Urinary bladder (tissue), 4 donors: ENCODE results near the gene RSL1D1. TPM values are rescaled to one million over a fixed set of nuclear protein-coding genes. Genes with fewer than 3 reads are reported as not detected.

Source experiments
- DNase-seq: peaks from one replicate; pipeline ENCODE4 v3.0.0-alpha.2; 2015; ENCODE audit errors: extremely low spot score
- H3K27ac ChIP-seq: one replicate; pipeline ENCODE4 v1.5.1; 2013; ENCODE audit warnings: low read depth, mild to moderate bottlenecking, moderate library complexity
- H3K36me3 ChIP-seq: one replicate; pipeline ENCODE4 v1.6.1; 2013; ENCODE audit warnings: mild to moderate bottlenecking, moderate library complexity; ENCODE audit not compliant: insufficient read depth
- H3K4me1 ChIP-seq: one replicate; pipeline ENCODE4 v1.6.1; 2013; ENCODE audit warnings: mild to moderate bottlenecking, moderate library complexity; ENCODE audit not compliant: insufficient read depth
- H3K4me3 ChIP-seq: one replicate; pipeline ENCODE4 v1.5.1; 2013; ENCODE audit warnings: low read depth, low read length
- WGBS: extraction: QIAGEN DNeasy Blood & Tissue Kit; methylation state at CpG from one replicate; pipeline ENCODE4 v1.1.7; 2013; 5-methylcytosine and 5-hydroxymethylcytosine counted together
- polyA plus RNA-seq: library from polyadenylated mRNA; stranded (reverse); fragments of 200-250 nt; gene quantifications from one replicate; pipeline ENCODE4 v1.2.3, GENCODE V29; 2013
- total RNA-seq: library from RNA; depleted of rRNA; stranded (reverse); fragments of >200 nt; gene quantifications from one replicate; pipeline ENCODE4 v1.2.3, GENCODE V29; 2014
- donor health status: healthy with polysubstance abuse.
- donor health status: healthy.

Gene RSL1D1
- total RNA-seq, result 157 TPM
- 112 TPM for polyA plus RNA-seq

GRCh38 chr16:11851294-11852091 lies at the start of gene RSL1D1:
Gene RSL1D1, minus strand, starts transcription at chr16:11851542. Its CDS starts 30 bp downstream, at chr16:11851512.
- peak within 1 kb of the TSS; percentile 55 for H3K27ac ChIP-seq
- H3K4me3 ChIP-seq, result peak within 1 kb of the TSS; percentile 82
- peak; percentile 90 for DNase-seq
- H3K4me1 ChIP-seq, result peaks cover 4% of the 10 kb centered on the region
- WGBS, result under 1% methylated on average over 57 of the region's 57 CpGs
- no peaks in the 10 kb centered on the region for H3K36me3 ChIP-seq

- Histone ChIP-seq H3K4me1 (no peaks in the 10 kb centered on the region), H3K27ac (no peak overlapping the region), H3K4me3 (no peak overlapping the region), H3K36me3 (no peaks in the 10 kb centered on the region)
- WGBS, result 72% methylated on average over 3 of the region's 3 CpGs
- DNase-seq, result no peak
Measured at GRCh38 chr16:11901091-11901490, 49.7 kb upstream of the RSL1D1 start.

- Histone ChIP-seq H3K4me1 (no peaks in the 10 kb centered on the region), H3K4me3 (no peak overlapping the region), H3K36me3 (no peaks in the 10 kb centered on the region), H3K27ac (no peak overlapping the region)
- WGBS, result 78% methylated on average over 5 of the region's 5 CpGs
- no peak for DNase-seq
Measured at GRCh38 chr16:11896486-11897176, 45.3 kb upstream of the RSL1D1 start.

DNA sequence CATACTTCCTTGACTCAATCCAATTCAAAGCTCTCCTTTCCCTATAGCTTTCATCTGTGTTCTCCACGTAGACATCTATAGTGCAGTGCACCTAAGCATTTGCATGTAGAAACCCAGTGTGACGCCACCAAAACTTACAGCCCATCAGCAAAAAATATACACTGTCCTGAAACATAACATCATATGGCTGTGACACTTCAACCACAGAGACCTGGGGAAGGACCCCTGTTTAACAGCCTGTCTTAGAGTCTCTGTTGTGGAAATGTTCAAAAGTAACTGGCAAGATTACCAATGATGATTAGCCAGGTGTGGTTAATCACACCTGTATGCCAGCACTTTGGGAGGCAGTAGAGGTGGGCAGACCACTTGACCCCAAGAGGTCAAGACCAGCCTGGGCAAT lies 42.2 kb upstream of the RSL1D1 start:
- no peak overlapping the region for H3K4me3 ChIP-seq
- DNase-seq, result no peak
- H3K4me1 ChIP-seq, result no peaks in the 10 kb centered on the region
- no peak overlapping the region for H3K27ac ChIP-seq
- WGBS, result 99% methylated on average over 2 of the region's 2 CpGs
- no peaks in the 10 kb centered on the region for H3K36me3 ChIP-seq

DNA sequence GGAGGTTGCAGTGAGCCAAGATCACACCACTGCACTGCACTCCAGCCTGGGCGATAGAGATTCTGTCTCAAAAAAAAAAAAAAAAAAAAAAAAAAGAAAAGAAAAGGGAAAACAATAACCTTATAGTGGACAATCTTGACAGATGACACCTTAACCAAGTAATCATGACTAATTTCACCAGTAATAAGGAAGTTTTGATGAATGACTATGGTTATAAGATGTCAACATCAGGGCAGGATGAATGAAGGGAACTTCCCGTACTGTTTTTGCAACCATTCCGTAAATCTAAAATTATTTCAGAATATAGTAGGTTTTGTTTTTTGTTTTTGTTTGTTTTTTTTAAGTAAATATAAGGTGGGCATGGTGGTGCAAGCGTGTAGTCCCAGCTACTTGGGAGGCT lies 41.4 kb upstream of the RSL1D1 start:
- Histone ChIP-seq H3K36me3 (no peaks in the 10 kb centered on the region), H3K27ac (no peak overlapping the region), H3K4me1 (no peaks in the 10 kb centered on the region), H3K4me3 (no peak overlapping the region)
- DNase-seq, result no peak
- 71% methylated on average over 4 of the region's 4 CpGs for whole genome bisulfite sequencing

- Histone ChIP-seq H3K27ac (no peak overlapping the region), H3K36me3 (peaks cover 2% of the 10 kb centered on the region), H3K4me1 (no peaks in the 10 kb centered on the region), H3K4me3 (no peak overlapping the region)
- no peak for DNase-seq
- WGBS, result 81% methylated on average over 5 of the region's 5 CpGs
Measured at GRCh38 chr16:11890231-11890965, 39.1 kb upstream of the RSL1D1 start.

GRCh38 chr16:11886881-11887280 lies 35.5 kb upstream of the RSL1D1 start:
- Histone ChIP-seq H3K4me1 (no peaks in the 10 kb centered on the region), H3K36me3 (peaks cover 2% of the 10 kb centered on the region), H3K27ac (no peak overlapping the region), H3K4me3 (no peak overlapping the region)
- WGBS, result 89% methylated on average over 6 of the region's 6 CpGs
- DNase-seq, result no peak

DNA sequence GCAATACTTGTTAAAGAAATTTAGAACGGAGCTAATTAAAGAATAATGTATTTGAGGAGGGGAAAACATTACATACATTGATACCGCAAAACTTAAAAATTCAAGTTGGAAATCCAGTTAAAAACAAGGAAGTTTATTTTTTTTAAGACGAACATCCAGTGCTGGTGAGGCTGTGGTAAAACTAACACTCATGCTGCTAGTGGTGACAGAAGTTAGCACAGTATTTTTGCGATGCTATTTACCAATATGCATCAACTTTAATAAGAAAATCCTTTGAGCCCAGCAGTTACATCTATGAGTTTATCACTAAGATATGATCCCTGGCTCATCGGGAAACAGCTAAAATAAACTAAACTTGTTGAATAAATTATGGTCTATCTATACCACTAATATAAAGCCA lies 32.7 kb upstream of the RSL1D1 start:
- 97% methylated on average over 5 of the region's 5 CpGs for WGBS

DNA sequence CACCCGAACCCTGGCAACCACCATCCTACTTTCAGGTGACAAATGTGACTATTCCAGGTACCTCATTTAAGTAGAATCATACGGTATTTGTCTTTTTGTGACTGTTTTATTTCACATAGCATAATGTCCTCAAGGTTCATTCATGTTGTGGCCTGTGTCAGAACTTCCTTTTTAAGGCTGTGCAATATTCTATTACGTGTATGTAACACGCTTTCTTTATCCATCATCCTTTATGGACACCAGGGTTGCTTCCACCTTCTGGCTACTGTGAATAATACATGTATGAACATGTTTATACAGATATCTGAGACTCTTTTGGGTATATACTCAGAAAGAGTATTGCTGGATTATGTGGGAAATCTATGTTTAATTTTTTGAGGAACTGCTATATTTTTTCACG lies 28.7 kb upstream of the RSL1D1 start:
- Histone ChIP-seq H3K36me3 (peaks cover 9% of the 10 kb centered on the region), H3K27ac (no peak overlapping the region), H3K4me1 (no peaks in the 10 kb centered on the region), H3K4me3 (no peak overlapping the region)
- no peak for DNase-seq
- whole genome bisulfite sequencing, result 92% methylated on average over 5 of the region's 5 CpGs

More for the DNA sequence above, 32.7 kb upstream of the RSL1D1 start:
- no peak for DNase-seq
- H3K36me3 ChIP-seq, result peaks cover 2% of the 10 kb centered on the region
- no peak overlapping the region for H3K27ac ChIP-seq
- H3K4me3 ChIP-seq, result no peak overlapping the region
- no peaks in the 10 kb centered on the region for H3K4me1 ChIP-seq

DNA sequence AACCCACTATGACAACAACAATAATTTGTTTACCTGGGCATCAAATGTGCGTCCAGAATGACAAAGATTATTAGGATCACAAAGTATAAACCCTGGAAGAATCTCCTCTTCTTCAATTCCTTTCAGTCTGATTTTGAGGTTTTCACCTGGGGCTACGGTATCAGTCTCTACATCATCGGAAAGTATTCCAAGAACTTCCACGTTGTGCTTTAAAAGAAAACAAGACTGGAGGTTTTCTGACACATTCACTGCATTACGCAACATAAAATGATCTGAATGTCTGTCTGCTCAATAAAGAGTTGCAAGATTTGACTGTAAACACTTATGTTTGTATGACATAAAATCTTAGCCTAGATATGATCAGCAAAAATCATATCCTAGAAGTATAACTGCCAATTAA lies 26.0 kb upstream of the RSL1D1 start:
- no peak overlapping the region for H3K27ac ChIP-seq
- peaks cover 9% of the 10 kb centered on the region for H3K36me3 ChIP-seq
- 86% methylated on average over 5 of the region's 5 CpGs for WGBS
- no peak overlapping the region for H3K4me3 ChIP-seq
- no peaks in the 10 kb centered on the region for H3K4me1 ChIP-seq
- no peak for DNase-seq

DNA sequence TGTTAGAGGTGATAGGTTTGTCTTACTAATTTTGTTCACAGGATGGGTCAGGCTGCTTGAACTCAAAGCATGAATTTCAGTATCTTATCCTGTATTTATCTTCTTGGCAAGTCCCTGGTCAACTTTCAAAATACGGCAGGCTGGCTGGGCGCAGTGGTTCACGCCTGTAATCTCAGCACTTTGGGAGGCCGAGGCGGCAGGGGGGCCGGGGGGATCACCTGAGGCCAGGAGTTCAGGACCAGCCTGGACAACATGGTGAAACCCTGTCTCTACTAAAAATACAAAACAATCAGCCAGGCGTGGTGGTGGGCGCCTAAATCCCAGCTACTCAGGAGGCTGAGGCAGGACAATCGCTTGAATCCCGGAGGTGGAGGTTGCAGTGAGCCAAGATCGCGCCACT lies 25.0 kb upstream of the RSL1D1 start:
- WGBS, result 87% methylated on average over 12 of the region's 12 CpGs
- peaks cover 9% of the 10 kb centered on the region for H3K36me3 ChIP-seq
- no peak overlapping the region for H3K27ac ChIP-seq
- H3K4me3 ChIP-seq, result no peak overlapping the region
- H3K4me1 ChIP-seq, result no peaks in the 10 kb centered on the region
- DNase-seq, result no peak

DNA sequence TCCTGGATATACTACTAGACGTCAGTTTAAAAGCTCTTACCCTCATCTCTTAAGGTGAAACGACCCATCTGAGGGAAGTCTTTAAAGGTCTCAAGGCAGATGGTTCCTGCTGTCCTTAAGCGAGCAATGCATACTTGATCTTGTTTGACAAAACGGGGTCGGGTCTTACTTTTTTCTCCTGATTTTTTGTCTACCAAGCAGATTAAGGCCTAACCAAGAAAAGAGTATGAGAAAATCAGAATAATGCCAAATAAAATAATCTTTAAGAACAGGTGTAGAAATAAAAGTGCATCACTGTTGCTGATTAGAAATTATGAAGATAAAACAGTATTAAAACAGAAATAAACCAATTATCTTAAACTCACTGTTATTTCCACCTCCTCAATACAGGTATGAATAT lies 24.4 kb upstream of the RSL1D1 start:
- Histone ChIP-seq H3K36me3 (peaks cover 9% of the 10 kb centered on the region), H3K4me3 (no peak overlapping the region), H3K4me1 (no peaks in the 10 kb centered on the region), H3K27ac (no peak overlapping the region)
- no peak for DNase-seq
- 79% methylated on average over 5 of the region's 5 CpGs for WGBS

DNA sequence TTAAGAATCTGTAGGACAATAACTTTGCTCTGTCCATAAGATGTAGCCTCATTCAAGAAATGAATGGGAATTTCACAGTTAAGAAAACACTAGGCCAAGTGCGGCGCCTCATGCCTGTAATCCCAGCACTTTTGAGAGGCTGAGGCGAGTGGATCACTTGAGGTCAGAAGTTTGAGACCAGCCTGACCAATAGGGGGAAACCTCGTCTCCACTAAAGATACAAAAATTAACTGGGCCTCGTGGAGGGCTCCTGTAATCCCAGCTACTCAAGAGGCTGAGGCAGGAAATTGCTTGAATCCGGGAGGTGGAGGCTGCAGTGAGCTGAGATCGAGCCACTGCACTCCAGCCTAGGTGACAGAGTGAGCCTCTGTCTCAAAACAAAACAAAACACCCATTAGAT lies 19.9 kb upstream of the RSL1D1 start:
- H3K27ac ChIP-seq, result no peak overlapping the region
- WGBS, result 34% methylated on average over 7 of the region's 7 CpGs
- H3K36me3 ChIP-seq, result peaks cover 5% of the 10 kb centered on the region
- no peak for DNase-seq
- no peak overlapping the region for H3K4me3 ChIP-seq
- H3K4me1 ChIP-seq, result no peaks in the 10 kb centered on the region

DNA sequence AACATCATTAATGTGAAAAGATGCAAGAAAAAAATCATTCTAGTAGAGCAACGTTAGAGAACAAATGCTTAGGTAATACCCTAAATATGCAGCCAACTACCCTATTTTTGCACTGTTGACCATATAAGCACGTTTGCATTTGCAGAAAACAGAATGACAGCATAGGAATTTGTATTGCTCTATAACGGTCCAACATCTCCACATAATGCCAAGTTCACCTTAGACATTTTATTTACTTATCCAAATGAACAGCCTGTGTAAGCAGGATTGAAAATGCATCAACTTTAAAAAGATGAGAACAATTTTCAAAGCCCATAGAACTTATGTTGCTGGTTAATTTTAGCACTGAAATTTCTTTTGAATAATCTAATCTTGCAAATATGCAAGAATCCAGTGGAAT lies 19.1 kb upstream of the RSL1D1 start:
- no peak overlapping the region for H3K4me3 ChIP-seq
- no peak for DNase-seq
- H3K4me1 ChIP-seq, result no peaks in the 10 kb centered on the region
- H3K36me3 ChIP-seq, result peaks cover 1% of the 10 kb centered on the region
- no peak overlapping the region for H3K27ac ChIP-seq
- 29% methylated on average over 3 of the region's 3 CpGs for WGBS
